GM19397 (cell line): ENCODE measurements around the gene PPP1R9A.

ENCODE experiments used
- ATAC-seq: cut with Tn5 transposase; IDR thresholded peaks from one replicate; pipeline ENCODE4 v1.9.1; 2021; ENCODE audit warnings: mild to moderate bottlenecking, moderate library complexity; ENCODE audit not compliant: unreplicated experiment

Gene PPP1R9A

DNA sequence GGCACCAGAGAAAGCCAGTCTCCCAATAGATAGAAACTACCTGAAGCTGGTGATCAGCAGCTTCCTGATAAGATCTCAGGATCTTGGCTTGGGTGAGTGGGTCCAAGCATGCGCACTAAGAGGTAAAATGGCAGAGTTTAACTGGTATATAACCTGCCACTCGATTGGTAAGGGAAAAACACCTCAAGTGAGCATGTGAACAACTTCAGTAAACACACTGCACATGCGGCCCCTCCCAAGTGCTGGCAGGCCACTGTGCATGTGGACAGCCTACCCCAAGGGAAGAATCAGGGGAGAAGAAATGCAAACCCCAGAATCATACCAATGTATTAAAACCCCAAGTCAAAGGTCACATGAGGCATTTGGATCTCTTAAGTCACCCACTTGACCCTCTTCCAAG, 434.6 kb downstream of the PPP1R9A start:
- no peak for ATAC-seq

DNA sequence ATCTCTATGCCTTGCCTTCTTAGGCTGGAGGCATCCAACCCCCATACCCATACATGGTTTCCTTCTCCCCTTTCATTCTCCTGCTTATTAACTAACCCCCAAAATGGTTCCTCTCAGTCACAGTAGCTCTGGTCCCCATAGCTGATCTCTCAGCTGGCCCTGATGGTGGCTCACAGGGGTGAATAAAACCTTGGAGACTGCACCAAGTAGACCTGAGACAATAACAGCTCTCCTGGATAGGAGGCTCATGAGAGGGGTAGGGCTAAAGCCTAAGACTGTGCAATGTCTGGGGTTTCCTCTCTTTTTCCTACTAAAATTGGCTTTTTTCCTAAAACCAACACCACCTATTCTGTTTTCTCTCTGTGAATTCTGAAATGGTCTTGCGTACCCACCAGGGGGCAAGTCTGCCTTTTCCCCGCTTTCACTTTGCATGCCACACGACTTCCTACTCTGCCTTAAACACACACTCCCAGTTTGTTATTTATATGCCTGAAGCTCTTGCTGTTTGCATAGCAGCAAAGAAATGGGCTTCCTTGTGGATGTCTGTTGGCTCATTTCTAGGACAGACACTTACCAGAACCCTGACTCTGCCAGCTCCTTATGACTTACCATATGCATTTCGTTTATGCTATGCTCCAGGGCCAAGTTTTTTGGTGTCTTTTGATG, 435.4 kb downstream of the PPP1R9A start:
- no peak for ATAC-seq
